Liver (tissue), 9 donors: ENCODE measurements around the gene SMTNL2. TPM values are rescaled to one million over a fixed set of nuclear protein-coding genes. Genes with fewer than 3 reads are reported as not detected.

Source experiments
- DNase-seq: peaks from one replicate; pipeline ENCODE4 v3.0.0-alpha.2; 2017; ENCODE audit warnings: low spot score
- H3K27ac ChIP-seq, 2 donors: one replicate each; pipeline ENCODE4 v1.7.0; 2013; ENCODE audit warnings: inconsistent platforms in 2 of 2, low read length in 2 of 2, control low read depth in 1 of 2, low read depth in 1 of 2, mild to moderate bottlenecking in 1 of 2
- H3K27me3 ChIP-seq, 4 donors: one replicate each; pipeline versions ENCODE4 v1.6.1 to v1.7.0; 2013; ENCODE audit warnings: low read length in 3 of 4, inconsistent platforms in 1 of 4, mild to moderate bottlenecking in 1 of 4, moderate library complexity in 1 of 4; ENCODE audit not compliant: control insufficient read depth in 4 of 4, insufficient read depth in 4 of 4
- H3K36me3 ChIP-seq, 4 donors: one replicate each; pipeline versions ENCODE4 v1.6.1 to v1.7.0; 2013; ENCODE audit warnings: low read length in 3 of 4, mild to moderate bottlenecking in 3 of 4, low read depth in 1 of 4, moderate library complexity in 1 of 4; ENCODE audit not compliant: control insufficient read depth in 4 of 4, insufficient read depth in 3 of 4
- H3K4me1 ChIP-seq, 4 donors: one replicate each; pipeline versions ENCODE4 v1.6.1 to v1.7.0; 2013; ENCODE audit warnings: low read length in 3 of 4, mild to moderate bottlenecking in 3 of 4, moderate library complexity in 1 of 4; ENCODE audit not compliant: control insufficient read depth in 4 of 4, insufficient read depth in 4 of 4
- H3K4me3 ChIP-seq, 3 donors: one replicate each; pipeline versions ENCODE4 v1.6.1 to v1.7.0; 2013; ENCODE audit warnings: low read length in 3 of 3, control low read depth in 1 of 3, low read depth in 1 of 3, mild to moderate bottlenecking in 1 of 3
- H3K9ac ChIP-seq, 2 donors: one replicate each; pipeline ENCODE4 v1.7.0; 2013; ENCODE audit warnings: low read length in 2 of 2, mild to moderate bottlenecking in 2 of 2, moderate library complexity in 2 of 2, control low read depth in 1 of 2, low read depth in 1 of 2
- H3K9me3 ChIP-seq, 4 donors: one replicate each; pipeline versions ENCODE4 v1.6.1 to v1.7.0; 2013; ENCODE audit warnings: low read length in 3 of 4; ENCODE audit not compliant: control insufficient read depth in 4 of 4
- ATF3 ChIP-seq: IDR thresholded peaks from 2 replicates; pipeline ENCODE4 v1.6.1; 2016; ENCODE audit warnings: antibody characterized with exemption
- EGR1 ChIP-seq, 2 donors: IDR thresholded peaks; 2 replicates each; pipeline ENCODE4 v1.6.1; 2016 to 2018; ENCODE audit warnings: antibody characterized with exemption in 2 of 2, low read depth in 2 of 2
- FOXA1 ChIP-seq: IDR thresholded peaks from 2 replicates; pipeline ENCODE4 v1.6.1; 2016; ENCODE audit warnings: antibody characterized with exemption
- HNF4A ChIP-seq, 2 donors: conservative IDR thresholded peaks; 2 replicates each; pipeline ENCODE4 v1.6.1; 2016; ENCODE audit warnings: antibody characterized with exemption in 2 of 2, mild to moderate bottlenecking in 2 of 2
- JUND ChIP-seq, 2 donors: IDR thresholded peaks; 2 replicates each; pipeline ENCODE4 v1.6.1; 2016; ENCODE audit warnings: antibody characterized with exemption in 2 of 2
- RAD21 ChIP-seq, 2 donors: IDR thresholded peaks; 2 replicates each; pipeline ENCODE4 v1.6.1; 2016; ENCODE audit warnings: antibody characterized with exemption in 2 of 2, mild to moderate bottlenecking in 2 of 2
- REST ChIP-seq: IDR thresholded peaks from 2 replicates; pipeline ENCODE4 v1.6.1; 2016; ENCODE audit warnings: antibody characterized with exemption, mild to moderate bottlenecking
- RXRA ChIP-seq, 2 donors: IDR thresholded peaks; 2 replicates each; pipeline ENCODE4 v1.6.1; 2017 to 2018; ENCODE audit warnings: antibody characterized with exemption in 2 of 2, mild to moderate bottlenecking in 1 of 2
- SP1 ChIP-seq: IDR thresholded peaks from 2 replicates; pipeline ENCODE4 v1.6.1; 2018; ENCODE audit warnings: antibody characterized with exemption, mild to moderate bottlenecking
- TAF1 ChIP-seq: conservative IDR thresholded peaks from 2 replicates; pipeline ENCODE4 v1.6.1; 2016; ENCODE audit warnings: antibody characterized with exemption, mild to moderate bottlenecking
- YY1 ChIP-seq: IDR thresholded peaks from 2 replicates; pipeline ENCODE4 v1.6.1; 2016; ENCODE audit warnings: antibody characterized with exemption, mild to moderate bottlenecking
- WGBS: extraction: QIAGEN DNeasy Blood & Tissue Kit; methylation state at CpG from one replicate; pipeline ENCODE4 v1.1.7; 2013; 5-methylcytosine and 5-hydroxymethylcytosine counted together
- polyA plus RNA-seq, 2 donors: library from polyadenylated mRNA; stranded (reverse) in 1 of 2; unstranded in 1 of 2; fragments of 200-250 nt in 1 of 2; fragments of >200 nt in 1 of 2; fragmentation: Nextera tagmentation in 1 of 2; extraction: Ambion mirVana in 1 of 2; gene quantifications; one replicate each; pipeline versions ENCODE4 v1.2.1 to v1.2.3, GENCODE V29; 2013 to 2015
- total RNA-seq, 2 donors: library from RNA; depleted of rRNA; stranded (reverse); fragments of >200 nt; gene quantifications; one replicate each; pipeline ENCODE4 v1.2.3, GENCODE V29; 2014
- TF ChIP-seq, protein P1 (sequence below): IDR thresholded peaks from 2 replicates; pipeline ENCODE4 v1.6.1; 2016; ENCODE audit warnings: antibody characterized with exemption
- TF ChIP-seq, protein P2 (sequence below): fragments of 150-350 bp; IDR thresholded peaks from 2 replicates; pipeline ENCODE4 v1.5.1; 2017; ENCODE audit warnings: improper control_type of control experiment, low read depth, low read length; ENCODE audit not compliant: missing input control
- donor health status: healthy.
- donor health status: healthy.
- donor health status: healthy.
- donor health status: healthy.
- donor health status: healthy.

SMTNL2 gene
- total and polyA plus RNA-seq, 4 donors: 0.13 to 0.29 TPM; not detected in 2

DNA sequence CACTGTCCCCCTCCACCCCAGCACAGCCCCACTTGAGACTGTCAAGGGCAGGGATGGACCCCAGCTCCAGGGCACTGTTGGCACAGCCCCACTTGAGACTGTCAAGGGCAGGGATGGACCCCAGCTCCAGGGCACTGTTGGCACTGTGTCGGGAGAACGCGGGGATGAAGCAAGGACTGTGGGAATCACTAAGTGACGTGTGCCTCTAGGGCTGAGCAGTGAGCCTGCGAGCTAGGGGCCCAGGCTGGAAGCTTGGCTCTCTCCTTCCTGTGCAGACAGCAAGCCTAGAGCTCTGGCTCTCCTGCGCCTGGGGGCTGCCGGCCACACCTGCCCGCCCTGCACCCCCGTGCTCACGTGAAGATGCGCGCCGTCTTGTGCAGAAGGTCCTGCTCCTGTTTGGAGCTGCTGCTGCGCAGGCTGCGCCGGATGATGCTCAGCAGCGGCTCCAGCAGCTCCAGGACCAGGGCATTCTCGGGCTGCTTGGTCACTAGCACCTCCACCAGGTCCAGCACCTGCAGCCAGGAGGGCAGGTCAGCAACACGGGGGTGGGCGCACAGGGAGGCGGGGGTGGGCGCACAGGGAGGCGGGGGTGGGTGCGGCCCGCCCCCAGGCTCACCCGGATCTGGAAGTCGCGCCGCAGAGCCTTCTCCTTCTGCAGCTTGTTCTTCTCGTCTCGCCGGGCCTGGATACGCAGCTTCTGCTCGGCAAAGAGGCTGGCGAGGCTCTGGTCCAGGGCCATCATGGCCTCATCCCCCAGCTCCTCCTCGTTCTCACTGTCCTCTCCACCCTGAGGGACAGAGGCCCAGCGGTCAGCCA lies 40.0 kb upstream of the SMTNL2 start:
- H3K4me1 ChIP-seq: peaks cover 0 to 4% (median 0%) of the 10 kb centered on the region in 4 donors
- H3K27me3 ChIP-seq: no peaks in the 10 kb centered on the region
- no peak overlapping the region for H3K9ac ChIP-seq
- H3K4me3 ChIP-seq: no peak overlapping the region
- peaks cover 17 to 77% (median 33%) of the 10 kb centered on the region in 4 donors for H3K36me3 ChIP-seq
- no peak overlapping the region for H3K27ac ChIP-seq
- no peak for DNase-seq
- 96% methylated on average over 37 of the region's 37 CpGs for WGBS
- TF ChIP-seq SP1: no peak
- no peak for TF ChIP-seq JUND (IDR thresholded peaks at IDR 0.05)
- no peak for TF ChIP-seq FOXA1
- TF ChIP-seq TAF1: no peak
- TF ChIP-seq, protein P1, sequence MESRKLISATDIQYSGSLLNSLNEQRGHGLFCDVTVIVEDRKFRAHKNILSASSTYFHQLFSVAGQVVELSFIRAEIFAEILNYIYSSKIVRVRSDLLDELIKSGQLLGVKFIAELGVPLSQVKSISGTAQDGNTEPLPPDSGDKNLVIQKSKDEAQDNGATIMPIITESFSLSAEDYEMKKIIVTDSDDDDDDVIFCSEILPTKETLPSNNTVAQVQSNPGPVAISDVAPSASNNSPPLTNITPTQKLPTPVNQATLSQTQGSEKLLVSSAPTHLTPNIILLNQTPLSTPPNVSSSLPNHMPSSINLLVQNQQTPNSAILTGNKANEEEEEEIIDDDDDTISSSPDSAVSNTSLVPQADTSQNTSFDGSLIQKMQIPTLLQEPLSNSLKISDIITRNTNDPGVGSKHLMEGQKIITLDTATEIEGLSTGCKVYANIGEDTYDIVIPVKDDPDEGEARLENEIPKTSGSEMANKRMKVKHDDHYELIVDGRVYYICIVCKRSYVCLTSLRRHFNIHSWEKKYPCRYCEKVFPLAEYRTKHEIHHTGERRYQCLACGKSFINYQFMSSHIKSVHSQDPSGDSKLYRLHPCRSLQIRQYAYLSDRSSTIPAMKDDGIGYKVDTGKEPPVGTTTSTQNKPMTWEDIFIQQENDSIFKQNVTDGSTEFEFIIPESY: no peak
- TF ChIP-seq EGR1 (IDR thresholded peaks at IDR 0.05; ENCODE audit: low read depth in 2 of 2): no peak
- no peak for TF ChIP-seq RAD21 (IDR thresholded peaks at IDR 0.05)
- TF ChIP-seq RXRA (IDR thresholded peaks at IDR 0.05): no peak
- no peak for TF ChIP-seq REST
- TF ChIP-seq, protein P2, sequence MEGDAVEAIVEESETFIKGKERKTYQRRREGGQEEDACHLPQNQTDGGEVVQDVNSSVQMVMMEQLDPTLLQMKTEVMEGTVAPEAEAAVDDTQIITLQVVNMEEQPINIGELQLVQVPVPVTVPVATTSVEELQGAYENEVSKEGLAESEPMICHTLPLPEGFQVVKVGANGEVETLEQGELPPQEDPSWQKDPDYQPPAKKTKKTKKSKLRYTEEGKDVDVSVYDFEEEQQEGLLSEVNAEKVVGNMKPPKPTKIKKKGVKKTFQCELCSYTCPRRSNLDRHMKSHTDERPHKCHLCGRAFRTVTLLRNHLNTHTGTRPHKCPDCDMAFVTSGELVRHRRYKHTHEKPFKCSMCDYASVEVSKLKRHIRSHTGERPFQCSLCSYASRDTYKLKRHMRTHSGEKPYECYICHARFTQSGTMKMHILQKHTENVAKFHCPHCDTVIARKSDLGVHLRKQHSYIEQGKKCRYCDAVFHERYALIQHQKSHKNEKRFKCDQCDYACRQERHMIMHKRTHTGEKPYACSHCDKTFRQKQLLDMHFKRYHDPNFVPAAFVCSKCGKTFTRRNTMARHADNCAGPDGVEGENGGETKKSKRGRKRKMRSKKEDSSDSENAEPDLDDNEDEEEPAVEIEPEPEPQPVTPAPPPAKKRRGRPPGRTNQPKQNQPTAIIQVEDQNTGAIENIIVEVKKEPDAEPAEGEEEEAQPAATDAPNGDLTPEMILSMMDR: no peak
- no peaks in the 10 kb centered on the region for H3K9me3 ChIP-seq

DNA sequence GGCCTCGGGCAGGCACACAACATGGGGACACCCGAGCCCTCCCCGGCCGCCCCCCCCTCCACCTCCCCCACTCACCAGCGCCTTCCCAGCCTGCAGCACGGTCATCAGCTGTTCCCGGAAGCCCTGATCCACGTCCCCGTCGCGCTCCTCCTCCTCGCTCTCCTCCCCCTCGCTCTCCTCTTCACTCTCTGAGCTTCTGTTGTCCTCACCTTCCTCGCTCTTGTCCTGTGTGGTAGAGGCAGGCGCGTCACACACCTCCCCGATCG lies 39.4 kb upstream of the SMTNL2 start:
- 94% methylated on average over 18 of the region's 18 CpGs for WGBS
- peaks cover 0 to 4% (median 0%) of the 10 kb centered on the region in 4 donors for H3K4me1 ChIP-seq
- H3K36me3 ChIP-seq: peaks cover 17 to 75% (median 32%) of the 10 kb centered on the region in 4 donors
- H3K9ac ChIP-seq: no peak overlapping the region
- no peak overlapping the region for H3K27ac ChIP-seq
- no peak overlapping the region for H3K4me3 ChIP-seq
- no peak for DNase-seq
- H3K27me3 ChIP-seq: no peaks in the 10 kb centered on the region
- TF ChIP-seq FOXA1 (no peak), ATF3 (no peak), TAF1 (no peak), RAD21 (IDR thresholded peaks at IDR 0.05) (no peak), YY1 (no peak), RXRA (IDR thresholded peaks at IDR 0.05) (no peak), REST (no peak), HNF4A (conservative IDR thresholded peaks at IDR 0.05) (no peak)
- TF ChIP-seq, protein P1: no peak
- H3K9me3 ChIP-seq: no peaks in the 10 kb centered on the region
